Mesendoderm (in vitro differentiated cells): ENCODE results near the gene A4GALT. TPM values are rescaled to one million over a fixed set of nuclear protein-coding genes. Genes with fewer than 3 reads are reported as not detected.
A peak's percentile ranks its signal among the peaks of the same experiment; 100 is the strongest.

ENCODE experiments used
- DNase-seq: peaks from one replicate; pipeline ENCODE4 v3.0.0; 2013
- H2AK5ac ChIP-seq: 2 replicates; pipeline ENCODE4 v1.6.1; 2013; ENCODE audit warnings: low read length, inconsistent platforms
- H2BK120ac ChIP-seq: 2 replicates; pipeline ENCODE4 v1.6.1; 2013; ENCODE audit warnings: low read depth, mild to moderate bottlenecking, low read length, moderate library complexity, mixed read lengths
- H2BK15ac ChIP-seq: replicated peaks from 2 replicates; pipeline ENCODE4 v1.6.1; 2013; ENCODE audit warnings: low read depth, mild to moderate bottlenecking, moderate library complexity
- H2BK5ac ChIP-seq: 2 replicates; pipeline ENCODE4 v1.6.1; 2013; ENCODE audit warnings: low read length, inconsistent platforms
- H3K18ac ChIP-seq: 2 replicates; pipeline ENCODE4 v1.6.1; 2013; ENCODE audit warnings: mild to moderate bottlenecking, low read length, mixed read lengths
- H3K23ac ChIP-seq: one replicate; pipeline ENCODE4 v1.6.1; 2013; ENCODE audit warnings: low read length
- H3K27ac ChIP-seq: 2 replicates; pipeline ENCODE4 v1.5.1; 2013; ENCODE audit warnings: low read depth, mild to moderate bottlenecking, inconsistent platforms, low read length, moderate library complexity
- H3K27me3 ChIP-seq: 2 replicates; pipeline ENCODE4 v1.6.1; 2013; ENCODE audit warnings: low read length, control low read depth, mild to moderate bottlenecking, inconsistent platforms; ENCODE audit not compliant: insufficient read depth, poor library complexity
- H3K36me3 ChIP-seq: 2 replicates; pipeline ENCODE4 v1.6.1; 2013; ENCODE audit warnings: low read length, inconsistent platforms; ENCODE audit not compliant: control insufficient read depth, insufficient read depth
- H3K4ac ChIP-seq: one replicate; pipeline ENCODE4 v1.6.1; 2013; ENCODE audit warnings: low read depth, mild to moderate bottlenecking, low read length, moderate library complexity
- H3K4me1 ChIP-seq: 2 replicates; pipeline ENCODE4 v1.6.1; 2013; ENCODE audit warnings: low read depth, low read length, inconsistent platforms; ENCODE audit not compliant: control insufficient read depth
- H3K4me2 ChIP-seq: 2 replicates; pipeline ENCODE4 v1.6.1; 2013; ENCODE audit warnings: low read length
- H3K4me3 ChIP-seq: 2 replicates; pipeline ENCODE4 v1.5.1; 2013; ENCODE audit warnings: mild to moderate bottlenecking, low read length
- H3K56ac ChIP-seq: one replicate; pipeline ENCODE4 v1.6.1; 2013; ENCODE audit warnings: low read length
- H3K79me1 ChIP-seq: 2 replicates; pipeline ENCODE4 v1.6.1; 2013; ENCODE audit warnings: low read length, inconsistent platforms
- H3K79me2 ChIP-seq: 2 replicates; pipeline ENCODE4 v1.6.1; 2013; ENCODE audit warnings: mild to moderate bottlenecking, low read length; ENCODE audit not compliant: control insufficient read depth, insufficient read depth
- H3K9ac ChIP-seq: 2 replicates; pipeline ENCODE4 v1.6.1; 2013; ENCODE audit warnings: low read length, inconsistent platforms
- H4K5ac ChIP-seq: one replicate; pipeline ENCODE4 v1.6.1; 2013; ENCODE audit warnings: low read length
- H4K8ac ChIP-seq: one replicate; pipeline ENCODE4 v1.6.1; 2013; ENCODE audit warnings: low read depth, mild to moderate bottlenecking, control low read depth, low read length, moderate library complexity
- WGBS: extraction: QIAGEN DNeasy Blood & Tissue Kit; methylation state at CpG from one replicate; pipeline ENCODE4 v1.1.7; 2013; ENCODE audit warnings: low lambda C conversion rate, missing lambda C conversion rate; ENCODE audit not compliant: insufficient coverage; ENCODE audit errors: extremely low coverage; 5-methylcytosine and 5-hydroxymethylcytosine counted together
- polyA plus RNA-seq, 2 experiments: library from polyadenylated mRNA; stranded (reverse); fragments of 200-250 nt; gene quantifications; one replicate each; pipeline ENCODE4 v1.2.3, GENCODE V29; 2013

The A4GALT gene
- 5.9 TPM for polyA plus RNA-seq (2013, experiment 1 of 2)
- 5.8 TPM for polyA plus RNA-seq (2013, experiment 2 of 2)

GRCh38 chr22:42720263-42721044, at the start of gene A4GALT:
TSS of gene A4GALT (minus strand) at chr22:42720870. CDS start at chr22:42693951, 26,919 bp downstream.
- H3K56ac ChIP-seq: peak within 1 kb of the TSS; percentile 88
- H2BK120ac ChIP-seq: no peak within 1 kb of the TSS
- no peak within 1 kb of the TSS for H3K4ac ChIP-seq
- H3K27me3 ChIP-seq: peaks cover 7% of the 10 kb centered on the region
- no peak within 1 kb of the TSS for H3K23ac ChIP-seq
- H3K79me1 ChIP-seq: no peaks in the 10 kb centered on the region
- H4K8ac ChIP-seq: no peak within 1 kb of the TSS
- no peak within 1 kb of the TSS for H3K27ac ChIP-seq
- peak within 1 kb of the TSS; percentile 51 for H3K4me3 ChIP-seq
- DNase-seq: no peak
- no peaks in the 10 kb centered on the region for H3K4me1 ChIP-seq
- no peak within 1 kb of the TSS for H2BK15ac ChIP-seq
- no peak within 1 kb of the TSS for H3K18ac ChIP-seq
- no peaks in the 10 kb centered on the region for H3K79me2 ChIP-seq
- peak within 1 kb of the TSS; percentile 96 for H3K4me2 ChIP-seq
- no peak within 1 kb of the TSS for H2BK5ac ChIP-seq
- no peak within 1 kb of the TSS for H2AK5ac ChIP-seq
- WGBS: no CpG with 5 or more reads among the region's 104 CpGs
- no peak within 1 kb of the TSS for H4K5ac ChIP-seq
- H3K9ac ChIP-seq: peak within 1 kb of the TSS; percentile 66
- H3K36me3 ChIP-seq: no peaks in the 10 kb centered on the region

GRCh38 chr22:42770448-42770726, 49.7 kb upstream of the A4GALT start:
- Histone ChIP-seq H3K23ac (no peak overlapping the region), H3K79me1 (no peaks in the 10 kb centered on the region), H3K27me3 (no peaks in the 10 kb centered on the region), H2BK15ac (no peak overlapping the region), H3K56ac (no peak overlapping the region), H3K9ac (no peak overlapping the region), H3K4ac (no peak overlapping the region), H4K8ac (no peak overlapping the region), H3K18ac (no peak overlapping the region), H2BK120ac (no peak overlapping the region), H3K36me3 (no peaks in the 10 kb centered on the region), H4K5ac (no peak overlapping the region), H3K79me2 (no peaks in the 10 kb centered on the region), H3K4me2 (no peak overlapping the region), H2BK5ac (no peak overlapping the region), H3K4me1 (no peaks in the 10 kb centered on the region), H3K4me3 (no peak overlapping the region), H3K27ac (no peak overlapping the region), H2AK5ac (no peak overlapping the region)
- WGBS: no CpG with 5 or more reads among the region's 4 CpGs
- DNase-seq: no peak

GRCh38 chr22:42769574-42770447, 49.1 kb upstream of the A4GALT start:
- Histone ChIP-seq H3K79me1 (no peaks in the 10 kb centered on the region), H3K18ac (no peak overlapping the region), H3K27ac (no peak overlapping the region), H3K4me1 (no peaks in the 10 kb centered on the region), H3K56ac (no peak overlapping the region), H3K4me2 (no peak overlapping the region), H2BK120ac (no peak overlapping the region), H3K36me3 (no peaks in the 10 kb centered on the region), H4K8ac (no peak overlapping the region), H4K5ac (no peak overlapping the region), H2BK5ac (no peak overlapping the region), H3K4me3 (no peak overlapping the region), H3K23ac (no peak overlapping the region), H3K27me3 (no peaks in the 10 kb centered on the region), H3K79me2 (no peaks in the 10 kb centered on the region), H3K9ac (no peak overlapping the region), H2AK5ac (no peak overlapping the region), H2BK15ac (no peak overlapping the region), H3K4ac (no peak overlapping the region)
- no CpG with 5 or more reads among the region's 50 CpGs for WGBS
- no peak for DNase-seq

GRCh38 chr22:42769238-42769573, 48.5 kb upstream of the A4GALT start:
- Histone ChIP-seq H3K18ac (no peak overlapping the region), H3K79me1 (no peaks in the 10 kb centered on the region), H2BK120ac (no peak overlapping the region), H3K36me3 (no peaks in the 10 kb centered on the region), H3K9ac (no peak overlapping the region), H3K4ac (no peak overlapping the region), H3K56ac (no peak overlapping the region), H2BK5ac (no peak overlapping the region), H3K27me3 (no peaks in the 10 kb centered on the region), H4K8ac (no peak overlapping the region), H3K4me1 (no peaks in the 10 kb centered on the region), H3K27ac (no peak overlapping the region), H3K4me3 (no peak overlapping the region), H4K5ac (no peak overlapping the region), H3K4me2 (no peak overlapping the region), H2BK15ac (no peak overlapping the region), H3K23ac (no peak overlapping the region), H2AK5ac (no peak overlapping the region), H3K79me2 (no peaks in the 10 kb centered on the region)
- no peak for DNase-seq
- WGBS: no CpG with 5 or more reads among the region's 11 CpGs

GRCh38 chr22:42768385-42769035, 47.8 kb upstream of the A4GALT start:
- H3K4ac ChIP-seq: no peak overlapping the region
- H3K56ac ChIP-seq: no peak overlapping the region
- no peak overlapping the region for H3K4me3 ChIP-seq
- H3K4me1 ChIP-seq: no peaks in the 10 kb centered on the region
- H2BK120ac ChIP-seq: no peak overlapping the region
- H3K9ac ChIP-seq: no peak overlapping the region
- H3K18ac ChIP-seq: no peak overlapping the region
- no peak overlapping the region for H2AK5ac ChIP-seq
- H3K4me2 ChIP-seq: no peak overlapping the region
- no peaks in the 10 kb centered on the region for H3K79me2 ChIP-seq
- no peak overlapping the region for H4K5ac ChIP-seq
- no peak overlapping the region for H2BK15ac ChIP-seq
- no peak overlapping the region for H3K27ac ChIP-seq
- WGBS: no CpG with 5 or more reads among the region's 22 CpGs
- no peaks in the 10 kb centered on the region for H3K27me3 ChIP-seq
- H2BK5ac ChIP-seq: no peak overlapping the region
- no peaks in the 10 kb centered on the region for H3K79me1 ChIP-seq
- no peaks in the 10 kb centered on the region for H3K36me3 ChIP-seq
- DNase-seq: no peak
- no peak overlapping the region for H4K8ac ChIP-seq
- H3K23ac ChIP-seq: no peak overlapping the region
